NCI-H1105 (cell line): ENCODE measurements around the gene ANXA4.

Source experiments
- DNase-seq: peaks from one replicate; lab custom pipeline; 2025; lab: John Stamatoyannopoulos, UW

Gene ANXA4

GRCh38 chr2:69846182-69847067 is 104.5 kb downstream of the ANXA4 start:
- no peak for DNase-seq

- DNase-seq: no peak
Measured at GRCh38 chr2:69847068-69847828, 105.3 kb downstream of the ANXA4 start.

GRCh38 chr2:69848186-69848790 is 106.4 kb downstream of the ANXA4 start:
- DNase-seq: no peak

- no peak for DNase-seq
Measured at GRCh38 chr2:69858261-69858660, 116.3 kb downstream of the ANXA4 start.

GRCh38 chr2:69863298-69863697 is 121.4 kb downstream of the ANXA4 start:
- DNase-seq: no peak
